H1 (cell line): ENCODE results near the gene WLS. TPM values are rescaled to one million over a fixed set of nuclear protein-coding genes. Genes with fewer than 3 reads are reported as not detected.

Experiments used
- CHD2 ChIP-seq: IDR thresholded peaks from 2 replicates; pipeline ENCODE4 v1.6.1; 2012; ENCODE audit warnings: low read length, improper control_type of control experiment
- EP300 ChIP-seq, 2 experiments: IDR thresholded peaks; 1 replicate in 1 of 2; 2 replicates in 1 of 2; pipeline ENCODE4 v1.6.1; 2011 to 2012; ENCODE audit warnings: low read depth in 2 of 2, low read length in 2 of 2, mild to moderate bottlenecking in 2 of 2, borderline replicate concordance in 1 of 2, inconsistent platforms in 1 of 2, moderate library complexity in 1 of 2
- NRF1 ChIP-seq: IDR thresholded peaks from 2 replicates; pipeline ENCODE4 v1.6.1; 2011; ENCODE audit warnings: mild to moderate bottlenecking, low read depth, low read length, improper control_type of control experiment
- SAP30 ChIP-seq: fragments of 300-600 bp; sonication (generic); IDR thresholded peaks from 2 replicates; pipeline ENCODE4 v1.7.1; 2012; ENCODE audit warnings: low read length, moderate library complexity, mild to moderate bottlenecking, inconsistent platforms; ENCODE audit not compliant: insufficient read depth, insufficient replicate concordance
- SP1 ChIP-seq: IDR thresholded peaks from 2 replicates; pipeline ENCODE4 v1.6.1; 2011; ENCODE audit warnings: low read depth, low read length
- SUZ12 ChIP-seq: fragments of 200-600 bp; sonication (generic); IDR thresholded peaks from 2 replicates; pipeline ENCODE4 v1.6.1; 2012; ENCODE audit warnings: mild to moderate bottlenecking, inconsistent platforms, low read length, moderate library complexity, mixed read lengths
- TEAD4 ChIP-seq: IDR thresholded peaks from 2 replicates; pipeline ENCODE4 v1.6.1; 2012; ENCODE audit warnings: low read depth, low read length, inconsistent platforms, mixed read lengths
- USF2 ChIP-seq: IDR thresholded peaks from 2 replicates; pipeline ENCODE4 v1.6.1; 2011; ENCODE audit warnings: low read length, improper control_type of control experiment
- polyA plus RNA-seq, 7 experiments: library from polyadenylated mRNA; depleted of rRNA in 3 of 7; stranded (reverse) in 5 of 7; unstranded in 2 of 7; fragments of >200 nt in 5 of 7; fragments of 200-250 nt in 2 of 7; gene quantifications; 1 replicate in 5 of 7; 2 replicates in 1 of 7; 4 replicates in 1 of 7; pipeline versions ENCODE4 v1.2.1 to v1.2.3, GENCODE V29; 2011 to 2013; ENCODE audit warnings: missing spikeins in 2 of 7, mixed read lengths in 2 of 7
- total RNA-seq: library from RNA; stranded (reverse); fragmentation: NEBNext Ultra II Directional; extraction: Animal tissue kit (Norgen Biotek cat#: 25700); gene quantifications from 2 replicates; pipeline ENCODE4 v1.2.1, GENCODE V29; 2021
- TF ChIP-seq, protein P1 (sequence below): fragments of 300-600 bp; sonication (generic); IDR thresholded peaks from 2 replicates; pipeline ENCODE4 v1.7.1; 2012; ENCODE audit warnings: low read length, moderate library complexity, mild to moderate bottlenecking, inconsistent platforms; ENCODE audit not compliant: insufficient replicate concordance

Gene WLS
- total and polyA plus RNA-seq, 2 of the 8 experiments (the other 6 are each of a cell fraction or from before 2014, with no cell fraction given): 1.2 to 2.7 TPM

DNA sequence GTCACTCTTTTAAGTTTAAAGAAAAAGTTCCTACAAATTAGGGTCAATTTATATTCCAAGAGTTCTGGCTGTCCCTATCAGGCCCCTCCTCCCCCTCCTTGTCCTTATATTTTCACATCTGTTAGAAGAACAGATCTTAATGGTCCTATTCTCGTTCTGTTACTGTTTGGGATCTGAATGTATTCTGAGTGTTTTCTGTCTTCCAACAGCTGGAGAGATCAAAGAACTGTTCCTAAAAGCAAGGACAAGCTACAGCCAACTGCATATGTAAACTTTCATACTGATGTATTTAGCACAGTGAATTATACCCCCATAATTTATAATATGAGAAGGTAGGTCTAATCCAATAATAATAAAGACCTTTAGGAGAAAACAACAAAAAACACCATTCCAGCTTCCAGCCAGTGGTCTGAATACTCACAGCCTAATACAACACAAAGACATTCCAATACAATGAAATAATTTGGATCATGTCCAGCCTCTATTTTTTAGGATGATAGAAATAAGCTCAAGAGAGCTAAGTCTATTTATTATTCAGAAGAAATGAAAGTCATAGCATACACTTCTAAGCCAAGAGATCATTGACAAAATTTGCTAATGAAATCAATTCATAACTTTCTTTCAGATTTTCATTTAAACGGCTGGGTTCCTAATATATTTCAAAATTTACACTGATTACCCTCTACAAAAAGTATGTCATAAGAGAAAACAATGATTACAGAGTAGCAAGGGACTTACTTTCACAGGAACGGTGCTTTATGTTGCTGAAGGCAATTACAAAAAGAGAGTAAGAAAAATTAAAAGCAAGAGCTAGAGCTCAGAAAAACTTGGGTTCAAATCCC, 25.3 kb downstream of the WLS start (continued):
- TF ChIP-seq, protein P1, sequence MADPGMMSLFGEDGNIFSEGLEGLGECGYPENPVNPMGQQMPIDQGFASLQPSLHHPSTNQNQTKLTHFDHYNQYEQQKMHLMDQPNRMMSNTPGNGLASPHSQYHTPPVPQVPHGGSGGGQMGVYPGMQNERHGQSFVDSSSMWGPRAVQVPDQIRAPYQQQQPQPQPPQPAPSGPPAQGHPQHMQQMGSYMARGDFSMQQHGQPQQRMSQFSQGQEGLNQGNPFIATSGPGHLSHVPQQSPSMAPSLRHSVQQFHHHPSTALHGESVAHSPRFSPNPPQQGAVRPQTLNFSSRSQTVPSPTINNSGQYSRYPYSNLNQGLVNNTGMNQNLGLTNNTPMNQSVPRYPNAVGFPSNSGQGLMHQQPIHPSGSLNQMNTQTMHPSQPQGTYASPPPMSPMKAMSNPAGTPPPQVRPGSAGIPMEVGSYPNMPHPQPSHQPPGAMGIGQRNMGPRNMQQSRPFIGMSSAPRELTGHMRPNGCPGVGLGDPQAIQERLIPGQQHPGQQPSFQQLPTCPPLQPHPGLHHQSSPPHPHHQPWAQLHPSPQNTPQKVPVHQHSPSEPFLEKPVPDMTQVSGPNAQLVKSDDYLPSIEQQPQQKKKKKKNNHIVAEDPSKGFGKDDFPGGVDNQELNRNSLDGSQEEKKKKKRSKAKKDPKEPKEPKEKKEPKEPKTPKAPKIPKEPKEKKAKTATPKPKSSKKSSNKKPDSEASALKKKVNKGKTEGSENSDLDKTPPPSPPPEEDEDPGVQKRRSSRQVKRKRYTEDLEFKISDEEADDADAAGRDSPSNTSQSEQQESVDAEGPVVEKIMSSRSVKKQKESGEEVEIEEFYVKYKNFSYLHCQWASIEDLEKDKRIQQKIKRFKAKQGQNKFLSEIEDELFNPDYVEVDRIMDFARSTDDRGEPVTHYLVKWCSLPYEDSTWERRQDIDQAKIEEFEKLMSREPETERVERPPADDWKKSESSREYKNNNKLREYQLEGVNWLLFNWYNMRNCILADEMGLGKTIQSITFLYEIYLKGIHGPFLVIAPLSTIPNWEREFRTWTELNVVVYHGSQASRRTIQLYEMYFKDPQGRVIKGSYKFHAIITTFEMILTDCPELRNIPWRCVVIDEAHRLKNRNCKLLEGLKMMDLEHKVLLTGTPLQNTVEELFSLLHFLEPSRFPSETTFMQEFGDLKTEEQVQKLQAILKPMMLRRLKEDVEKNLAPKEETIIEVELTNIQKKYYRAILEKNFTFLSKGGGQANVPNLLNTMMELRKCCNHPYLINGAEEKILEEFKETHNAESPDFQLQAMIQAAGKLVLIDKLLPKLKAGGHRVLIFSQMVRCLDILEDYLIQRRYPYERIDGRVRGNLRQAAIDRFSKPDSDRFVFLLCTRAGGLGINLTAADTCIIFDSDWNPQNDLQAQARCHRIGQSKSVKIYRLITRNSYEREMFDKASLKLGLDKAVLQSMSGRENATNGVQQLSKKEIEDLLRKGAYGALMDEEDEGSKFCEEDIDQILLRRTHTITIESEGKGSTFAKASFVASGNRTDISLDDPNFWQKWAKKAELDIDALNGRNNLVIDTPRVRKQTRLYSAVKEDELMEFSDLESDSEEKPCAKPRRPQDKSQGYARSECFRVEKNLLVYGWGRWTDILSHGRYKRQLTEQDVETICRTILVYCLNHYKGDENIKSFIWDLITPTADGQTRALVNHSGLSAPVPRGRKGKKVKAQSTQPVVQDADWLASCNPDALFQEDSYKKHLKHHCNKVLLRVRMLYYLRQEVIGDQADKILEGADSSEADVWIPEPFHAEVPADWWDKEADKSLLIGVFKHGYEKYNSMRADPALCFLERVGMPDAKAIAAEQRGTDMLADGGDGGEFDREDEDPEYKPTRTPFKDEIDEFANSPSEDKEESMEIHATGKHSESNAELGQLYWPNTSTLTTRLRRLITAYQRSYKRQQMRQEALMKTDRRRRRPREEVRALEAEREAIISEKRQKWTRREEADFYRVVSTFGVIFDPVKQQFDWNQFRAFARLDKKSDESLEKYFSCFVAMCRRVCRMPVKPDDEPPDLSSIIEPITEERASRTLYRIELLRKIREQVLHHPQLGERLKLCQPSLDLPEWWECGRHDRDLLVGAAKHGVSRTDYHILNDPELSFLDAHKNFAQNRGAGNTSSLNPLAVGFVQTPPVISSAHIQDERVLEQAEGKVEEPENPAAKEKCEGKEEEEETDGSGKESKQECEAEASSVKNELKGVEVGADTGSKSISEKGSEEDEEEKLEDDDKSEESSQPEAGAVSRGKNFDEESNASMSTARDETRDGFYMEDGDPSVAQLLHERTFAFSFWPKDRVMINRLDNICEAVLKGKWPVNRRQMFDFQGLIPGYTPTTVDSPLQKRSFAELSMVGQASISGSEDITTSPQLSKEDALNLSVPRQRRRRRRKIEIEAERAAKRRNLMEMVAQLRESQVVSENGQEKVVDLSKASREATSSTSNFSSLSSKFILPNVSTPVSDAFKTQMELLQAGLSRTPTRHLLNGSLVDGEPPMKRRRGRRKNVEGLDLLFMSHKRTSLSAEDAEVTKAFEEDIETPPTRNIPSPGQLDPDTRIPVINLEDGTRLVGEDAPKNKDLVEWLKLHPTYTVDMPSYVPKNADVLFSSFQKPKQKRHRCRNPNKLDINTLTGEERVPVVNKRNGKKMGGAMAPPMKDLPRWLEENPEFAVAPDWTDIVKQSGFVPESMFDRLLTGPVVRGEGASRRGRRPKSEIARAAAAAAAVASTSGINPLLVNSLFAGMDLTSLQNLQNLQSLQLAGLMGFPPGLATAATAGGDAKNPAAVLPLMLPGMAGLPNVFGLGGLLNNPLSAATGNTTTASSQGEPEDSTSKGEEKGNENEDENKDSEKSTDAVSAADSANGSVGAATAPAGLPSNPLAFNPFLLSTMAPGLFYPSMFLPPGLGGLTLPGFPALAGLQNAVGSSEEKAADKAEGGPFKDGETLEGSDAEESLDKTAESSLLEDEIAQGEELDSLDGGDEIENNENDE: no peak
- no peak for TF ChIP-seq TEAD4
- TF ChIP-seq EP300 (IDR thresholded peaks at IDR 0.05; ENCODE audit: borderline replicate concordance in 1 of 2, low read depth in 2 of 2, low read length in 2 of 2): no peak
- no peak for TF ChIP-seq USF2
- no peak for TF ChIP-seq CHD2
- no peak for TF ChIP-seq SAP30
- no peak for TF ChIP-seq SP1
- TF ChIP-seq SUZ12: no peak
- no peak for TF ChIP-seq NRF1
